WTC11 (cell line): Measurements from ENCODE around the gene MEIS1. TPM values are rescaled to one million over a fixed set of nuclear protein-coding genes. Genes with fewer than 3 reads are reported as not detected.
A peak's percentile ranks its signal among the peaks of the same experiment; 100 is the strongest.

Source experiments
- ATAC-seq: fragments of 200-7000 bp; cut with Tn5 transposase; 2 replicates; pipeline ENCODE4 v1.10.0; 2021; ENCODE audit warnings: mild to moderate bottlenecking, moderate library complexity
- CTCF ChIA-PET: fragments of 300-600 bp; sonication (Branson Sonifier 250); formaldehyde crosslinking; loops from one replicate; lab custom pipeline; 2021; ENCODE audit warnings: antibody characterized with exemption; lab: Charles Lee
- POLR2A ChIA-PET: fragments of 350-600 bp; sonication (Branson Sonifier 250); formaldehyde crosslinking; loops from one replicate; lab custom pipeline; 2021; ENCODE audit warnings: antibody characterized with exemption; lab: Charles Lee
- DNase-seq: peaks from one replicate; pipeline ENCODE4 v3.0.0; 2021; ENCODE audit warnings: low spot score
- H3K27ac Mint-ChIP-seq: 2 replicates; pipeline ENCODE4 v1.8.0; 2021; ENCODE audit warnings: mixed read lengths
- H3K27me3 Mint-ChIP-seq: 2 replicates; pipeline ENCODE4 v1.8.0; 2021; ENCODE audit warnings: low read depth, mild to moderate bottlenecking, moderate library complexity, mixed read lengths
- H3K36me3 Mint-ChIP-seq: 2 replicates; pipeline ENCODE4 v1.8.0; 2021; ENCODE audit warnings: mixed read lengths
- H3K4me1 Mint-ChIP-seq: 2 replicates; pipeline ENCODE4 v1.8.0; 2022; ENCODE audit warnings: mixed read lengths
- H3K4me3 Mint-ChIP-seq: 2 replicates; pipeline ENCODE4 v1.8.0; 2021; ENCODE audit warnings: mild to moderate bottlenecking, moderate library complexity, mixed read lengths
- H3K9me3 Mint-ChIP-seq: 2 replicates; pipeline ENCODE4 v1.8.0; 2021; ENCODE audit warnings: mixed read lengths
- CREB1 ChIP-seq: sonication (generic); formaldehyde crosslinking; IDR thresholded peaks from 2 replicates; pipeline ENCODE4 v1.8.0; 2023; ENCODE audit warnings: mild to moderate bottlenecking, missing genetic modification reagents
- EMX1 ChIP-seq: fragments of 250-450 bp; sonication (Bioruptor Pico); IDR thresholded peaks from 2 replicates; pipeline ENCODE4 v1.8.0; 2021; ENCODE audit warnings: mild to moderate bottlenecking
- ESRRA ChIP-seq: sonication (generic); formaldehyde crosslinking; IDR thresholded peaks from 2 replicates; pipeline ENCODE4 v1.8.1; 2022; ENCODE audit warnings: mild to moderate bottlenecking, missing genetic modification reagents, borderline replicate concordance
- ETV6 ChIP-seq: sonication (generic); formaldehyde crosslinking; IDR thresholded peaks from 2 replicates; pipeline ENCODE4 v1.8.1; 2022; ENCODE audit warnings: mild to moderate bottlenecking, missing genetic modification reagents
- FOXK1 ChIP-seq: sonication (generic); formaldehyde crosslinking; IDR thresholded peaks from 2 replicates; pipeline ENCODE4 v1.8.0; 2022; ENCODE audit warnings: mild to moderate bottlenecking, moderate library complexity, missing genetic modification reagents
- JUN ChIP-seq: sonication (generic); formaldehyde crosslinking; IDR thresholded peaks from 2 replicates; pipeline ENCODE4 v1.8.0; 2023; ENCODE audit warnings: mild to moderate bottlenecking, missing genetic modification reagents
- NFYB ChIP-seq: sonication (generic); formaldehyde crosslinking; conservative IDR thresholded peaks from 2 replicates; pipeline ENCODE4 v1.8.0; 2022; ENCODE audit warnings: low read depth, missing genetic modification reagents
- RELA ChIP-seq: sonication (generic); formaldehyde crosslinking; IDR thresholded peaks from 2 replicates; pipeline ENCODE4 v1.8.1; 2022; ENCODE audit warnings: missing genetic modification reagents, mild to moderate bottlenecking, borderline replicate concordance
- SMAD4 ChIP-seq: sonication (generic); formaldehyde crosslinking; IDR thresholded peaks from 2 replicates; pipeline ENCODE4 v1.8.0; 2022; ENCODE audit warnings: mild to moderate bottlenecking, missing genetic modification reagents
- TEAD4 ChIP-seq: sonication (generic); formaldehyde crosslinking; IDR thresholded peaks from 2 replicates; pipeline ENCODE4 v1.8.0; 2022; ENCODE audit warnings: mild to moderate bottlenecking, missing genetic modification reagents
- TP53 ChIP-seq: sonication (generic); formaldehyde crosslinking; IDR thresholded peaks from 2 replicates; pipeline ENCODE4 v1.8.1; 2023; ENCODE audit warnings: mild to moderate bottlenecking, missing genetic modification reagents
- ZNF219 ChIP-seq: sonication (generic); formaldehyde crosslinking; IDR thresholded peaks from 2 replicates; pipeline ENCODE4 v1.8.0; 2023; ENCODE audit warnings: missing genetic modification reagents, mild to moderate bottlenecking, borderline replicate concordance
- ZNF232 ChIP-seq: sonication (generic); formaldehyde crosslinking; IDR thresholded peaks from 2 replicates; pipeline ENCODE4 v1.8.0; 2022; ENCODE audit warnings: mild to moderate bottlenecking, missing genetic modification reagents
- ZNF317 ChIP-seq: sonication (generic); formaldehyde crosslinking; IDR thresholded peaks from 2 replicates; pipeline ENCODE4 v1.8.1; 2023; ENCODE audit warnings: low read depth, mild to moderate bottlenecking, moderate library complexity, missing genetic modification reagents, borderline replicate concordance
- ZNF396 ChIP-seq: fragments of 250-450 bp; sonication (Bioruptor Pico); IDR thresholded peaks from 2 replicates; pipeline ENCODE4 v1.8.0; 2021; ENCODE audit warnings: mild to moderate bottlenecking, moderate library complexity, borderline replicate concordance
- total RNA-seq: library from RNA; stranded (reverse); gene quantifications from 3 replicates; pipeline ENCODE4 v1.2.3, GENCODE V29; 2021
- TF ChIP-seq, protein P1 (sequence below): sonication (generic); formaldehyde crosslinking; IDR thresholded peaks from 2 replicates; pipeline ENCODE4 v1.8.1; 2022; ENCODE audit warnings: low read depth, mild to moderate bottlenecking, moderate library complexity, missing genetic modification reagents, borderline replicate concordance
- TF ChIP-seq, protein P2 (sequence below): sonication (generic); formaldehyde crosslinking; IDR thresholded peaks from 2 replicates; pipeline ENCODE4 v1.8.0; 2022; ENCODE audit warnings: mild to moderate bottlenecking, missing genetic modification reagents
- TF ChIP-seq, protein P3 (sequence below): fragments of 250-450 bp; sonication (Bioruptor Pico); IDR thresholded peaks from 2 replicates; pipeline ENCODE4 v1.9.0; 2021; ENCODE audit warnings: mild to moderate bottlenecking
- TF ChIP-seq, protein P4 (sequence below): sonication (generic); formaldehyde crosslinking; conservative IDR thresholded peaks from 2 replicates; pipeline ENCODE4 v1.8.1; 2023; ENCODE audit warnings: mild to moderate bottlenecking, low read depth, missing genetic modification reagents, moderate library complexity

MEIS1 gene
- total RNA-seq, 1 experiment from 2014 or later: 0.48 TPM

DNA sequence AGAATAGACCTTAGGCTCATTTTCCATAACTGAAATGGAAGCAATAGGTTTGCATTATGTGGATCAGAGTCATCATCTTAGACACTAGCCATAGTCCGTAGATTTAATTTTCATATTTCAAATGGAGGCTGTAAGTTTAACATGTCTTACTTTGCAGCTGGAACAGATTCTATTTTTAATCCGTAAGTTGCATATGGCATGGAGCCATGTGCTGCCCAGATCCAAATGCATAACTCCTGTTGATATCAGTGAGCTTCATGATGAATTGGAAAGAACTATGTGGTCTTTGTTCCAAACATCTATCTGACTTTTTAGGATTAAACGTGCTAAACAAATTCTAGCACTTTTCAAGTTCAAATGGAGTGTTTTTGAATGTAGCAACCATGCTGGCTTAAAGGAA, 43.4 kb downstream of the MEIS1 start:
- H3K4me3 Mint-ChIP-seq: no peak overlapping the region
- ATAC-seq: no peak

DNA sequence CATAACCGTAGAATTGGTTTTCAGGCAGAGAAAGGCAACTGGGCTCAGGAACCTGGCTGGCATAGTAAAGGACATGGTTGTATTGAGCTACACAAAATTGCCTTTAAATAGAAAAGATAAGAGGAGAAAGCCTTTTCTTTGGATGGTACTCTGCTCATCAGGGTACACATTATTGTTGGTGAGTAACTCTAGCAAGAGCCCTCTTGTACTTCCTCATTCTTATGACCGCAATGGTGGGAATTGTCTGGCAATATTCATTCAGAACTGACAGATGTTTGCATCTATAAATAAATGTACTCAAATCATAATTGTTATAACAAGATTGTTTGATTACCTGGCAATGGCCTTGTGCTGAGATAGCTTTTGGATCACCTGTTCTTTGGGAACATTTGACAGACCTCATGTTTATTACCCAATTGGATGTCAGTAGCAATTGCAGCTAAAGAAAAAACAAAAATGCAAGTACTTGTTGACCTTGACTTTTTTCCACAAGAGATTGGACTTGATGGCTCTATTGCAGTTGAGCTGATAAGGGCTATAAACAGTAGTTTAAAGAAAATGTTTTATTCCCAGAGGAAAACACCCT, 43.9 kb downstream of the MEIS1 start:
- H3K36me3 Mint-ChIP-seq: no peaks in the 10 kb centered on the region
- no peaks in the 10 kb centered on the region for H3K9me3 Mint-ChIP-seq
- no peak for TF ChIP-seq RELA (CRISPR knock-in tag)
- TF ChIP-seq EMX1 (CRISPR knock-in tag): no peak
- TF ChIP-seq, protein P1, sequence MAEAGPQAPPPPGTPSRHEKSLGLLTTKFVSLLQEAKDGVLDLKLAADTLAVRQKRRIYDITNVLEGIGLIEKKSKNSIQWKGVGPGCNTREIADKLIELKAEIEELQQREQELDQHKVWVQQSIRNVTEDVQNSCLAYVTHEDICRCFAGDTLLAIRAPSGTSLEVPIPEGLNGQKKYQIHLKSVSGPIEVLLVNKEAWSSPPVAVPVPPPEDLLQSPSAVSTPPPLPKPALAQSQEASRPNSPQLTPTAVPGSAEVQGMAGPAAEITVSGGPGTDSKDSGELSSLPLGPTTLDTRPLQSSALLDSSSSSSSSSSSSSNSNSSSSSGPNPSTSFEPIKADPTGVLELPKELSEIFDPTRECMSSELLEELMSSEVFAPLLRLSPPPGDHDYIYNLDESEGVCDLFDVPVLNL (CRISPR knock-in tag): no peak
- no peak for TF ChIP-seq TEAD4 (CRISPR knock-in tag)
- no peak for TF ChIP-seq ZNF232 (CRISPR knock-in tag)
- TF ChIP-seq, all 79 proteins: peak for 0
- ATAC-seq (no peak), DNase-seq (no peak)
- peaks cover 5% of the 10 kb centered on the region; the same call in 1 of the 2 replicates for H3K27me3 Mint-ChIP-seq
- peaks cover 15% of the 10 kb centered on the region for H3K4me1 Mint-ChIP-seq
- no peak overlapping the region for H3K27ac Mint-ChIP-seq
- ChIA-PET CTCF (no interaction called here), POLR2A (no interaction called here)
- H3K4me3 Mint-ChIP-seq: no peak overlapping the region

More for the DNA sequence above, 43.4 kb downstream of the MEIS1 start:
- Mint-ChIP-seq H3K27ac (no peak overlapping the region), H3K4me1 (peaks cover 15% of the 10 kb centered on the region), H3K9me3 (no peaks in the 10 kb centered on the region), H3K36me3 (no peaks in the 10 kb centered on the region), H3K27me3 (peaks cover 5% of the 10 kb centered on the region; the same call in 1 of the 2 replicates)
- ChIA-PET CTCF (no interaction called here), POLR2A (no interaction called here)
- TF ChIP-seq ETV6 (CRISPR knock-in tag) (no peak), TP53 (CRISPR knock-in tag) (no peak), ZNF396 (CRISPR knock-in tag) (no peak), ZNF317 (CRISPR knock-in tag) (no peak), FOXK1 (no peak), NFYB (CRISPR knock-in tag) (no peak), TEAD4 (CRISPR knock-in tag) (no peak), CREB1 (CRISPR knock-in tag) (no peak)
- TF ChIP-seq, protein P2, sequence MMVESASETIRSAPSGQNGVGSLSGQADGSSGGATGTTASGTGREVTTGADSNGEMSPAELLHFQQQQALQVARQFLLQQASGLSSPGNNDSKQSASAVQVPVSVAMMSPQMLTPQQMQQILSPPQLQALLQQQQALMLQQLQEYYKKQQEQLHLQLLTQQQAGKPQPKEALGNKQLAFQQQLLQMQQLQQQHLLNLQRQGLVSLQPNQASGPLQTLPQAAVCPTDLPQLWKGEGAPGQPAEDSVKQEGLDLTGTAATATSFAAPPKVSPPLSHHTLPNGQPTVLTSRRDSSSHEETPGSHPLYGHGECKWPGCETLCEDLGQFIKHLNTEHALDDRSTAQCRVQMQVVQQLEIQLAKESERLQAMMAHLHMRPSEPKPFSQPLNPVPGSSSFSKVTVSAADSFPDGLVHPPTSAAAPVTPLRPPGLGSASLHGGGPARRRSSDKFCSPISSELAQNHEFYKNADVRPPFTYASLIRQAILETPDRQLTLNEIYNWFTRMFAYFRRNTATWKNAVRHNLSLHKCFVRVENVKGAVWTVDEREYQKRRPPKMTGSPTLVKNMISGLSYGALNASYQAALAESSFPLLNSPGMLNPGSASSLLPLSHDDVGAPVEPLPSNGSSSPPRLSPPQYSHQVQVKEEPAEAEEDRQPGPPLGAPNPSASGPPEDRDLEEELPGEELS (CRISPR knock-in tag): no peak
- TF ChIP-seq, protein P3, sequence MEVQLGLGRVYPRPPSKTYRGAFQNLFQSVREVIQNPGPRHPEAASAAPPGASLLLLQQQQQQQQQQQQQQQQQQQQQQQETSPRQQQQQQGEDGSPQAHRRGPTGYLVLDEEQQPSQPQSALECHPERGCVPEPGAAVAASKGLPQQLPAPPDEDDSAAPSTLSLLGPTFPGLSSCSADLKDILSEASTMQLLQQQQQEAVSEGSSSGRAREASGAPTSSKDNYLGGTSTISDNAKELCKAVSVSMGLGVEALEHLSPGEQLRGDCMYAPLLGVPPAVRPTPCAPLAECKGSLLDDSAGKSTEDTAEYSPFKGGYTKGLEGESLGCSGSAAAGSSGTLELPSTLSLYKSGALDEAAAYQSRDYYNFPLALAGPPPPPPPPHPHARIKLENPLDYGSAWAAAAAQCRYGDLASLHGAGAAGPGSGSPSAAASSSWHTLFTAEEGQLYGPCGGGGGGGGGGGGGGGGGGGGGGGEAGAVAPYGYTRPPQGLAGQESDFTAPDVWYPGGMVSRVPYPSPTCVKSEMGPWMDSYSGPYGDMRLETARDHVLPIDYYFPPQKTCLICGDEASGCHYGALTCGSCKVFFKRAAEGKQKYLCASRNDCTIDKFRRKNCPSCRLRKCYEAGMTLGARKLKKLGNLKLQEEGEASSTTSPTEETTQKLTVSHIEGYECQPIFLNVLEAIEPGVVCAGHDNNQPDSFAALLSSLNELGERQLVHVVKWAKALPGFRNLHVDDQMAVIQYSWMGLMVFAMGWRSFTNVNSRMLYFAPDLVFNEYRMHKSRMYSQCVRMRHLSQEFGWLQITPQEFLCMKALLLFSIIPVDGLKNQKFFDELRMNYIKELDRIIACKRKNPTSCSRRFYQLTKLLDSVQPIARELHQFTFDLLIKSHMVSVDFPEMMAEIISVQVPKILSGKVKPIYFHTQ (CRISPR knock-in tag): no peak
- DNase-seq: no peak

DNA sequence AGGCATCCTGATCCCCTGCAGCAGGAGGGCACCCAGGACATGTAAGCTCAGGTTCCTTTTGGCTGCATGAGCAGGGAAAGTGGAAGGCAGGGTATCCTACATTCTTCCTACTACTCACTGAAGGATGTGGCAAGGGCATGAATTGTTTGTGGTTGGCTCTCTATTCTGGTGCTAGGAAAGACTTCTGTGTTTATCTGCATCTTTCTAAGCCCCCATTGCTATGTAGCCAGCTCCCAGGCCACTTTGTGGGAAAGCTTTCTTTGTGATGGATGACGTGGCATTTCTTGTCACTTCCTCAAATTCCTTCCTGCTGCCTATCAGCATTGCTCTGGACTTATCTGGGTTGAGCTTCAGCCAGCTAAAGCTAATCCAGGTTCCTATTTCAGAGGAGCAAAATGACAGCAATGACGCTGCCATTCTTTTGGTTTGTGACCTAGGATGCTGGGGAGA, 46.2 kb downstream of the MEIS1 start:
- CTCF ChIA-PET: interaction anchor here (1.1 kb wide), 1 partner anchor 36 kb away, joined by 3 read pairs; no protein-coding TSS in a partner anchor
- DNase-seq (no peak), ATAC-seq (peak; percentile 89)
- peaks cover 10% of the 10 kb centered on the region; the same call in 1 of the 2 replicates for H3K9me3 Mint-ChIP-seq
- H3K27ac Mint-ChIP-seq: peak overlapping the region; percentile 50
- peaks cover 10% of the 10 kb centered on the region for H3K4me1 Mint-ChIP-seq
- H3K36me3 Mint-ChIP-seq: no peaks in the 10 kb centered on the region
- no peak overlapping the region for H3K4me3 Mint-ChIP-seq
- POLR2A ChIA-PET: interaction anchor here (0.9 kb wide), 1 partner anchor 25 kb away, joined by 4 read pairs; no protein-coding TSS in a partner anchor
- peaks cover 3% of the 10 kb centered on the region; the same call in 1 of the 2 replicates for H3K27me3 Mint-ChIP-seq
- no peak for TF ChIP-seq SMAD4
- no peak for TF ChIP-seq JUN (CRISPR knock-in tag)
- no peak for TF ChIP-seq ZNF219 (CRISPR knock-in tag)
- TF ChIP-seq ESRRA (CRISPR knock-in tag): no peak
- TF ChIP-seq, protein P4, sequence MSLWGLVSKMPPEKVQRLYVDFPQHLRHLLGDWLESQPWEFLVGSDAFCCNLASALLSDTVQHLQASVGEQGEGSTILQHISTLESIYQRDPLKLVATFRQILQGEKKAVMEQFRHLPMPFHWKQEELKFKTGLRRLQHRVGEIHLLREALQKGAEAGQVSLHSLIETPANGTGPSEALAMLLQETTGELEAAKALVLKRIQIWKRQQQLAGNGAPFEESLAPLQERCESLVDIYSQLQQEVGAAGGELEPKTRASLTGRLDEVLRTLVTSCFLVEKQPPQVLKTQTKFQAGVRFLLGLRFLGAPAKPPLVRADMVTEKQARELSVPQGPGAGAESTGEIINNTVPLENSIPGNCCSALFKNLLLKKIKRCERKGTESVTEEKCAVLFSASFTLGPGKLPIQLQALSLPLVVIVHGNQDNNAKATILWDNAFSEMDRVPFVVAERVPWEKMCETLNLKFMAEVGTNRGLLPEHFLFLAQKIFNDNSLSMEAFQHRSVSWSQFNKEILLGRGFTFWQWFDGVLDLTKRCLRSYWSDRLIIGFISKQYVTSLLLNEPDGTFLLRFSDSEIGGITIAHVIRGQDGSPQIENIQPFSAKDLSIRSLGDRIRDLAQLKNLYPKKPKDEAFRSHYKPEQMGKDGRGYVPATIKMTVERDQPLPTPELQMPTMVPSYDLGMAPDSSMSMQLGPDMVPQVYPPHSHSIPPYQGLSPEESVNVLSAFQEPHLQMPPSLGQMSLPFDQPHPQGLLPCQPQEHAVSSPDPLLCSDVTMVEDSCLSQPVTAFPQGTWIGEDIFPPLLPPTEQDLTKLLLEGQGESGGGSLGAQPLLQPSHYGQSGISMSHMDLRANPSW (CRISPR knock-in tag): no peak
- TF ChIP-seq, protein P1 (CRISPR knock-in tag): no peak
